H1 (cell line): ENCODE data around the gene TTC33. TPM values are rescaled to one million over a fixed set of nuclear protein-coding genes. Genes with fewer than 3 reads are reported as not detected.

Source experiments
- CTCF ChIA-PET: fragments of 300-600 bp; sonication (Branson Sonifier 250); formaldehyde crosslinking; loops from one replicate; lab custom pipeline; 2021; ENCODE audit not compliant: partially characterized antibody; lab: Charles Lee
- POLR2A ChIA-PET: fragments of 300-600 bp; sonication (Branson Sonifier 250); formaldehyde crosslinking; loops from one replicate; lab custom pipeline; 2021; ENCODE audit warnings: inconsistent platforms; ENCODE audit not compliant: partially characterized antibody; lab: Charles Lee
- DNase-seq, 2 experiments: peaks; one replicate each; pipeline versions ENCODE4 v3.0.0 to v3.0.0-alpha.2; 2010 to 2022; ENCODE audit warnings: low spot score in 2 of 2, low read depth in 1 of 2, mixed read lengths in 1 of 2
- FAIRE-seq: peaks from 2 replicates; lab custom pipeline; 2011; peaks lifted over from hg19 to GRCh38; lab: Jason Lieb, UNC
- H2AFZ ChIP-seq: 2 replicates; pipeline ENCODE4 v1.8.1; 2012; ENCODE audit warnings: low read length, inconsistent platforms
- H2AK5ac ChIP-seq: 2 replicates; pipeline ENCODE4 v1.6.1; 2013; ENCODE audit warnings: low read depth, low read length
- H2BK120ac ChIP-seq: replicated peaks from 2 replicates; pipeline ENCODE3; 2013; ENCODE audit warnings: low read depth, low read length, inconsistent platforms
- H2BK12ac ChIP-seq: 2 replicates; pipeline ENCODE4 v1.6.1; 2013; ENCODE audit warnings: low read depth, low read length
- H2BK15ac ChIP-seq: 2 replicates; pipeline ENCODE4 v1.6.1; 2013; ENCODE audit warnings: low read length
- H2BK20ac ChIP-seq: 2 replicates; pipeline ENCODE4 v1.6.1; 2013; ENCODE audit warnings: low read length
- H2BK5ac ChIP-seq: 2 replicates; pipeline ENCODE4 v1.6.1; 2013; ENCODE audit warnings: low read depth, low read length
- H3K14ac ChIP-seq: 2 replicates; pipeline ENCODE4 v1.6.1; 2013; ENCODE audit warnings: inconsistent platforms; ENCODE audit not compliant: insufficient read length
- H3K18ac ChIP-seq: 2 replicates; pipeline ENCODE4 v1.6.1; 2013; ENCODE audit warnings: low read length; ENCODE audit errors: extremely low read depth
- H3K23ac ChIP-seq: 2 replicates; pipeline ENCODE4 v1.6.1; 2013; ENCODE audit warnings: inconsistent platforms; ENCODE audit not compliant: insufficient read length
- H3K23me2 ChIP-seq: 2 replicates; pipeline ENCODE4 v1.6.1; 2013; ENCODE audit warnings: low read depth, low read length
- H3K27ac ChIP-seq: 2 replicates; pipeline ENCODE4 v1.6.1; 2011; ENCODE audit warnings: low read depth, low read length, inconsistent platforms
- H3K27me3 ChIP-seq, 4 experiments: replicated peaks in 1 of 4; 1 replicate in 1 of 4; 2 replicates in 3 of 4; pipeline versions ENCODE4 v1.6.1 to v1.8.1; 2011 to 2013; ENCODE audit warnings: low read length in 3 of 4, mild to moderate bottlenecking in 3 of 4, inconsistent platforms in 2 of 4, mixed read lengths in 2 of 4, moderate library complexity in 1 of 4; ENCODE audit not compliant: control insufficient read depth in 3 of 4, insufficient read depth in 3 of 4; ENCODE audit errors: extremely low read depth in 1 of 4
- H3K36me3 ChIP-seq, 4 experiments: 2 replicates each; pipeline versions ENCODE4 v1.6.1 to v1.8.1; 2011 to 2013; ENCODE audit warnings: mild to moderate bottlenecking in 4 of 4, low read length in 3 of 4, moderate library complexity in 2 of 4, control low read depth in 1 of 4, inconsistent platforms in 1 of 4; ENCODE audit not compliant: insufficient read depth in 4 of 4, control insufficient read depth in 2 of 4
- H3K4ac ChIP-seq: replicated peaks from 2 replicates; pipeline ENCODE3; 2013; ENCODE audit warnings: low read length, low read depth, mixed read lengths, inconsistent platforms; ENCODE audit not compliant: insufficient read length
- H3K4me1 ChIP-seq, 4 experiments: replicated peaks in 1 of 4; 1 replicate in 1 of 4; 2 replicates in 3 of 4; pipeline versions ENCODE4 v1.6.1 to v1.8.1; 2011 to 2013; ENCODE audit warnings: low read length in 3 of 4, inconsistent platforms in 2 of 4, mixed read lengths in 1 of 4; ENCODE audit not compliant: insufficient read depth in 4 of 4, control insufficient read depth in 3 of 4
- H3K4me2 ChIP-seq, 2 experiments: 2 replicates each; pipeline versions ENCODE4 v1.6.1 to v1.8.1; 2011 to 2013; ENCODE audit warnings: low read depth in 2 of 2, low read length in 2 of 2, control low read depth in 1 of 2, inconsistent platforms in 1 of 2, mild to moderate bottlenecking in 1 of 2; ENCODE audit not compliant: insufficient read depth in 1 of 2
- H3K4me3 ChIP-seq, 4 experiments: fragments of 200-600, 300-600 bp in 1 of 4; sonication (generic), shearing (Covaris generic), sonication (Bioruptor Twin) in 1 of 4; 2 replicates each; pipeline versions ENCODE4 v1.5.1 to v1.8.1; 2011 to 2016; ENCODE audit warnings: low read length in 4 of 4, low read depth in 3 of 4, control low read depth in 2 of 4, inconsistent platforms in 2 of 4, mild to moderate bottlenecking in 2 of 4, mixed read lengths in 1 of 4, moderate library complexity in 1 of 4; ENCODE audit not compliant: insufficient read depth in 2 of 4; ENCODE audit errors: extremely low read depth in 1 of 4
- H3K56ac ChIP-seq: replicated peaks from 2 replicates; pipeline ENCODE3; 2013; ENCODE audit warnings: low read depth, mild to moderate bottlenecking, mixed read lengths, low read length, inconsistent platforms; ENCODE audit not compliant: insufficient read length
- H3K79me1 ChIP-seq: 2 replicates; pipeline ENCODE4 v1.6.1; 2013; ENCODE audit warnings: low read depth, low read length, control low read depth
- H3K79me2 ChIP-seq, 2 experiments: 2 replicates each; pipeline versions ENCODE4 v1.6.1 to v1.8.1; 2012 to 2013; ENCODE audit warnings: low read length in 2 of 2, mild to moderate bottlenecking in 2 of 2, inconsistent platforms in 1 of 2; ENCODE audit not compliant: insufficient read depth in 2 of 2, control insufficient read depth in 1 of 2
- H3K9ac ChIP-seq, 4 experiments: replicated peaks in 1 of 4; 1 replicate in 1 of 4; 2 replicates in 3 of 4; pipeline versions ENCODE4 v1.6.1 to v1.8.1; 2011 to 2013; ENCODE audit warnings: low read depth in 3 of 4, low read length in 3 of 4, control low read depth in 2 of 4, mild to moderate bottlenecking in 2 of 4, moderate library complexity in 2 of 4, inconsistent platforms in 1 of 4; ENCODE audit errors: extremely low read depth in 1 of 4
- H3K9me3 ChIP-seq, 2 experiments: 2 replicates each; pipeline versions ENCODE4 v1.6.1 to v1.8.1; 2012 to 2013; ENCODE audit warnings: mild to moderate bottlenecking in 2 of 2, moderate library complexity in 2 of 2, control low read depth in 1 of 2, inconsistent platforms in 1 of 2, low read depth in 1 of 2, low read length in 1 of 2, mixed read lengths in 1 of 2; ENCODE audit not compliant: insufficient read depth in 2 of 2
- H4K20me1 ChIP-seq, 2 experiments: replicated peaks in 1 of 2; 2 replicates each; pipeline versions ENCODE3 to v1.8.1; 2011 to 2013; ENCODE audit warnings: inconsistent platforms in 2 of 2, low read length in 2 of 2, mild to moderate bottlenecking in 1 of 2; ENCODE audit not compliant: insufficient read depth in 2 of 2, control insufficient read depth in 1 of 2
- H4K5ac ChIP-seq: 2 replicates; pipeline ENCODE4 v1.6.1; 2013; ENCODE audit warnings: low read length, low read depth, mixed read lengths, inconsistent platforms; ENCODE audit not compliant: insufficient read length
- H4K8ac ChIP-seq: 2 replicates; pipeline ENCODE4 v1.8.0; 2013; ENCODE audit warnings: mild to moderate bottlenecking, moderate library complexity, low read length, inconsistent platforms; ENCODE audit not compliant: insufficient read depth; ENCODE audit errors: extremely low read depth
- H4K91ac ChIP-seq: replicated peaks from 2 replicates; pipeline ENCODE3; 2013; ENCODE audit warnings: low read length, mixed read lengths, inconsistent platforms; ENCODE audit not compliant: insufficient read length
- ASH2L ChIP-seq: fragments of 200-600, 300-600 bp; sonication (generic); IDR thresholded peaks from one replicate; pipeline ENCODE4 v1.7.1; 2017; ENCODE audit warnings: low read length
- CBX5 ChIP-seq: fragments of 300-800, 300-1000 bp; sonication (generic); IDR thresholded peaks from 2 replicates; pipeline ENCODE4 v1.7.1; 2016; ENCODE audit warnings: antibody characterized with exemption, low read length, low read depth
- CHD2 ChIP-seq: IDR thresholded peaks from 2 replicates; pipeline ENCODE4 v1.6.1; 2012; ENCODE audit warnings: low read length, improper control_type of control experiment
- NRF1 ChIP-seq: IDR thresholded peaks from 2 replicates; pipeline ENCODE4 v1.6.1; 2011; ENCODE audit warnings: mild to moderate bottlenecking, low read depth, low read length, improper control_type of control experiment
- TBP ChIP-seq: IDR thresholded peaks from 2 replicates; pipeline ENCODE4 v1.6.1; 2011; ENCODE audit warnings: low read depth, low read length, improper control_type of control experiment
- WGBS, 2 experiments: shearing (Covaris generic) in 1 of 2; methylation state at CpG; one replicate each; pipeline versions ENCODE4 v1.1.6 to v1.1.7; 2013 to 2015; ENCODE audit warnings: low lambda C conversion rate in 2 of 2, mixed read lengths in 2 of 2, inconsistent platforms in 1 of 2, low coverage in 1 of 2, missing lambda C conversion rate in 1 of 2; ENCODE audit not compliant: insufficient replicate concordance in 2 of 2, insufficient coverage in 1 of 2, insufficient read length in 1 of 2; ENCODE audit errors: extremely low coverage in 1 of 2, missing lambda C conversion rate in 1 of 2; 5-methylcytosine and 5-hydroxymethylcytosine counted together
- polyA plus RNA-seq, 7 experiments: library from polyadenylated mRNA; depleted of rRNA in 3 of 7; stranded (reverse) in 5 of 7; unstranded in 2 of 7; fragments of >200 nt in 5 of 7; fragments of 200-250 nt in 2 of 7; gene quantifications; 1 replicate in 5 of 7; 2 replicates in 1 of 7; 4 replicates in 1 of 7; pipeline versions ENCODE4 v1.2.1 to v1.2.3, GENCODE V29; 2011 to 2013; ENCODE audit warnings: missing spikeins in 2 of 7, mixed read lengths in 2 of 7
- total RNA-seq: library from RNA; stranded (reverse); fragmentation: NEBNext Ultra II Directional; extraction: Animal tissue kit (Norgen Biotek cat#: 25700); gene quantifications from 2 replicates; pipeline ENCODE4 v1.2.1, GENCODE V29; 2021
- TF ChIP-seq, protein P1 (sequence below): IDR thresholded peaks from 2 replicates; pipeline ENCODE4 v1.6.1; 2012; ENCODE audit warnings: low read length, inconsistent platforms
- TF ChIP-seq, protein P2 (sequence below), 3 experiments: IDR thresholded peaks; 1 replicate in 2 of 3; 2 replicates in 1 of 3; pipeline versions ENCODE4 v1.5.1 to v1.6.1; 2011; ENCODE audit warnings: low read length in 3 of 3, mild to moderate bottlenecking in 3 of 3, inconsistent platforms in 2 of 3, low read depth in 1 of 3, moderate library complexity in 1 of 3; ENCODE audit not compliant: insufficient read depth in 1 of 3; ENCODE audit errors: control extremely low read depth in 1 of 3

TTC33 gene
- total and polyA plus RNA-seq, 2 of the 8 experiments (the other 6 are each of a cell fraction or from before 2014, with no cell fraction given) = 1.2 to 12.6 TPM

DNA sequence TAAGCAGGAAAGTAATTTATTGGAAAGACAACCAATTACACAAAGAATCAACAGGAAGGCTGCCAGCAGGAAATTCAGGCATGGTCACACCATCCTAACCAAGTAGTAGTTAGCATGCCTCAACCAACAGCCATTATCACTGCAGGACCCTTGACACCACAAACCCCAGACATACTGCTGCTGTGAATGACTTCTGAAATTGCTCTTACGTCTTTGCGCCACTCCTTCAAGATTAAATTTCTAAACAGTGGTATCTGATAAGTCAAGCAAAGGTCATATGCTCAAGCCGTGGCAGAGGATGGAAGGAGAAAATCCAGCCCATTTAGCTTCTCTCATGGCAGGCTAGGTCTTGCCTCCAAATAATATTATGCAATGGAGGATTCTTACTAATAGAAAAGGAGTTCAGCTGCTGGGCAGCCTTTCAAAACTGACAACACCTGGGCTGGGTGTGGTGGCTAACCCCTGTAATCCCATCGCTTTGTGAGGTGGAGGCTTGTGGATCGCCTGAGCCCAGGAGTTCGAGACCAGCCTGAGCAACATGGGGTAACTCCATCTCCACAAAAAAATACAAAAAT lies 81.0 kb downstream of the TTC33 start:
- Histone ChIP-seq H4K91ac (no peak overlapping the region), H4K20me1 (no peaks in the 10 kb centered on the region), H3K4me1 (peaks cover 0 to 7% (median 2%) of the 10 kb centered on the region in 4 experiments; a peak in 4 of 7 replicates), H3K23ac (no peak overlapping the region), H3K27me3 (peaks cover 0 to 1% (median 0%) of the 10 kb centered on the region in 4 experiments; a peak in 1 of 7 replicates), H3K4ac (no peak overlapping the region), H3K9me3 (no peaks in the 10 kb centered on the region), H4K5ac (no peak overlapping the region), H2BK5ac (no peak overlapping the region), H2BK20ac (no peak overlapping the region), H4K8ac (no peak overlapping the region), H2BK15ac (no peak overlapping the region), H2BK120ac (no peak overlapping the region), H2BK12ac (no peak overlapping the region), H3K79me1 (no peaks in the 10 kb centered on the region)
- WGBS, 2 experiments = 96% methylated on average over 6 of the region's 6 CpGs; no CpG with 5 or more reads in 1 of the 2 experiments
- CTCF ChIA-PET = interaction anchor here (0.6 to 1.1 kb wide), 2 partner anchors 40 to 460 kb away, joined by 3 read pairs; no protein-coding TSS in a partner anchor
- POLR2A ChIA-PET = no interaction called here
- TF ChIP-seq NRF1 = no peak
- TF ChIP-seq ASH2L = no peak
- TF ChIP-seq, protein P1, sequence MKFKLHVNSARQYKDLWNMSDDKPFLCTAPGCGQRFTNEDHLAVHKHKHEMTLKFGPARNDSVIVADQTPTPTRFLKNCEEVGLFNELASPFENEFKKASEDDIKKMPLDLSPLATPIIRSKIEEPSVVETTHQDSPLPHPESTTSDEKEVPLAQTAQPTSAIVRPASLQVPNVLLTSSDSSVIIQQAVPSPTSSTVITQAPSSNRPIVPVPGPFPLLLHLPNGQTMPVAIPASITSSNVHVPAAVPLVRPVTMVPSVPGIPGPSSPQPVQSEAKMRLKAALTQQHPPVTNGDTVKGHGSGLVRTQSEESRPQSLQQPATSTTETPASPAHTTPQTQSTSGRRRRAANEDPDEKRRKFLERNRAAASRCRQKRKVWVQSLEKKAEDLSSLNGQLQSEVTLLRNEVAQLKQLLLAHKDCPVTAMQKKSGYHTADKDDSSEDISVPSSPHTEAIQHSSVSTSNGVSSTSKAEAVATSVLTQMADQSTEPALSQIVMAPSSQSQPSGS = no peak
- TF ChIP-seq CBX5 = no peak
- TF ChIP-seq, protein P2, sequence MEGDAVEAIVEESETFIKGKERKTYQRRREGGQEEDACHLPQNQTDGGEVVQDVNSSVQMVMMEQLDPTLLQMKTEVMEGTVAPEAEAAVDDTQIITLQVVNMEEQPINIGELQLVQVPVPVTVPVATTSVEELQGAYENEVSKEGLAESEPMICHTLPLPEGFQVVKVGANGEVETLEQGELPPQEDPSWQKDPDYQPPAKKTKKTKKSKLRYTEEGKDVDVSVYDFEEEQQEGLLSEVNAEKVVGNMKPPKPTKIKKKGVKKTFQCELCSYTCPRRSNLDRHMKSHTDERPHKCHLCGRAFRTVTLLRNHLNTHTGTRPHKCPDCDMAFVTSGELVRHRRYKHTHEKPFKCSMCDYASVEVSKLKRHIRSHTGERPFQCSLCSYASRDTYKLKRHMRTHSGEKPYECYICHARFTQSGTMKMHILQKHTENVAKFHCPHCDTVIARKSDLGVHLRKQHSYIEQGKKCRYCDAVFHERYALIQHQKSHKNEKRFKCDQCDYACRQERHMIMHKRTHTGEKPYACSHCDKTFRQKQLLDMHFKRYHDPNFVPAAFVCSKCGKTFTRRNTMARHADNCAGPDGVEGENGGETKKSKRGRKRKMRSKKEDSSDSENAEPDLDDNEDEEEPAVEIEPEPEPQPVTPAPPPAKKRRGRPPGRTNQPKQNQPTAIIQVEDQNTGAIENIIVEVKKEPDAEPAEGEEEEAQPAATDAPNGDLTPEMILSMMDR (IDR thresholded peaks at IDR 0.05; ENCODE audit: control extremely low read depth in 1 of 3, insufficient read depth in 1 of 3, low read depth in 1 of 3, low read length in 3 of 3) = no peak
- TF ChIP-seq TBP = no peak
- no peak for TF ChIP-seq CHD2
- TF ChIP-seq, all 59 proteins: peak for 0
- no peak for DNase-seq
- no peak overlapping the region for H3K9ac ChIP-seq
- no peak overlapping the region for H3K56ac ChIP-seq
- no peak overlapping the region for H3K18ac ChIP-seq
- no peaks in the 10 kb centered on the region for H3K36me3 ChIP-seq
- H2AK5ac ChIP-seq = no peak overlapping the region
- no peak overlapping the region for H2AFZ ChIP-seq
- H3K79me2 ChIP-seq = no peaks in the 10 kb centered on the region
- no peak overlapping the region for H3K4me3 ChIP-seq
- no peak overlapping the region for H3K4me2 ChIP-seq
- H3K27ac ChIP-seq = no peak overlapping the region
- no peak for FAIRE-seq
- H3K23me2 ChIP-seq = peaks cover under 1% of the 10 kb centered on the region; the same call in 1 of the 2 replicates
- H3K14ac ChIP-seq = no peak overlapping the region
